Cardiac muscle cell (in vitro differentiated cells and primary cell): ENCODE results near the gene INHA. TPM values are rescaled to one million over a fixed set of nuclear protein-coding genes. Genes with fewer than 3 reads are reported as not detected.

Source experiments
- DNase-seq, 2 donors: peaks; one replicate each; pipeline versions ENCODE4 v3.0.0 to v3.0.0-alpha.2; 2010 to 2017; ENCODE audit warnings: low read depth in 1 of 2, low spot score in 1 of 2
- H3K27ac ChIP-seq: fragments of 200-600 bp; sonication (generic); 2 replicates; pipeline ENCODE4 v1.5.1; 2016
- H3K27me3 ChIP-seq: fragments of 200-600 bp; sonication (generic); 2 replicates; pipeline ENCODE4 v1.6.0; 2016; ENCODE audit warnings: control low read depth
- H3K36me3 ChIP-seq: fragments of 200-600 bp; sonication (generic); 2 replicates; pipeline ENCODE4 v1.5.1; 2016; ENCODE audit warnings: control low read depth
- H3K4me1 ChIP-seq: fragments of 200-600 bp; sonication (generic); 2 replicates; pipeline ENCODE4 v1.8.1; 2017; ENCODE audit warnings: low read depth, mild to moderate bottlenecking, mixed run types
- H3K4me3 ChIP-seq: fragments of 200-600 bp; sonication (generic); 2 replicates; pipeline ENCODE4 v1.5.1; 2016; ENCODE audit warnings: mild to moderate bottlenecking
- H3K9me3 ChIP-seq: fragments of 200-600 bp; sonication (generic); 2 replicates; pipeline ENCODE4 v1.5.1; 2017; ENCODE audit warnings: low read depth, mild to moderate bottlenecking, control low read depth
- CTCF ChIP-seq: IDR thresholded peaks from 2 replicates; pipeline ENCODE4 v1.5.1; 2012; ENCODE audit warnings: low read depth, mild to moderate bottlenecking, low read length
- polyA plus RNA-seq: library from polyadenylated mRNA; unstranded; fragments of >200 nt; fragmentation: Nextera tagmentation; extraction: Ambion mirVana; gene quantifications from 2 replicates; pipeline ENCODE4 v1.2.1, GENCODE V29; 2016
- total RNA-seq: library from RNA; depleted of rRNA; stranded (reverse); fragments of >200 nt; gene quantifications from 2 replicates; pipeline ENCODE4 v1.2.3, GENCODE V29; 2016

Gene INHA
- total and polyA plus RNA-seq, 2 experiments from 2014 or later, result 11.4 to 39.1 TPM

DNA sequence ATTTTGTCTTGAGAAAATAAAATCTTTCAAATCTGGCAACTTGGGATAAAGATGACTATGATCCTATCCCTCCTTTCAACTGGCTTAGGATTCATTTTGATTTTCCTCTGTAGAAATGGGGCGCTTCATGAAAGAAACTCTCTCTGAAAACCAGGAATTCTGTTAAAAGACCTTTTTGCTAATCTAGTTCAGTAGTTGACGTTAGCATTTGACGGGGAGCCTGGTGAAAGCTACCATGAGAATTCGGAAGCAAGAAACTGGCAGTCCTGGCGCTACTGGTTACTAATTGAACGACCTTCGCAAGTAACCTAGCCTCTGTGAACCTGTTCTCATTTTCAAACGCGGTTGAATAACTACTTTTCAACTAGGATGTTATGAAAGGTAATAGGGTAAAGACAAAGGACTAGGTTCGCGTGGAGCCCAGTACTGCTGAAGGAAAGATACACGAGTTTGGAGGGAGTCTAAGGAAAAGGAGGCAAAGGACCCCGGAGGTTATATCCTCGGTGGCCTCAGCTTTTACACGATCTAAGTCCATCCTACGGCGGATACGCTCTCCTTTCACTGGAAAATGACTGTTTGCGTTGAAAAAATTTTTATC is 24.9 kb downstream of the INHA start:
- peak overlapping the region; percentile 87 for H3K27ac ChIP-seq
- H3K4me3 ChIP-seq, result peak overlapping the region; percentile 57
- no peaks in the 10 kb centered on the region for H3K27me3 ChIP-seq
- DNase-seq, result peak in 1 of 2 donors; percentile 42
- H3K4me1 ChIP-seq, result peaks cover 24% of the 10 kb centered on the region
- H3K9me3 ChIP-seq, result no peaks in the 10 kb centered on the region
- no peaks in the 10 kb centered on the region for H3K36me3 ChIP-seq
- TF ChIP-seq CTCF, result no peak

DNA sequence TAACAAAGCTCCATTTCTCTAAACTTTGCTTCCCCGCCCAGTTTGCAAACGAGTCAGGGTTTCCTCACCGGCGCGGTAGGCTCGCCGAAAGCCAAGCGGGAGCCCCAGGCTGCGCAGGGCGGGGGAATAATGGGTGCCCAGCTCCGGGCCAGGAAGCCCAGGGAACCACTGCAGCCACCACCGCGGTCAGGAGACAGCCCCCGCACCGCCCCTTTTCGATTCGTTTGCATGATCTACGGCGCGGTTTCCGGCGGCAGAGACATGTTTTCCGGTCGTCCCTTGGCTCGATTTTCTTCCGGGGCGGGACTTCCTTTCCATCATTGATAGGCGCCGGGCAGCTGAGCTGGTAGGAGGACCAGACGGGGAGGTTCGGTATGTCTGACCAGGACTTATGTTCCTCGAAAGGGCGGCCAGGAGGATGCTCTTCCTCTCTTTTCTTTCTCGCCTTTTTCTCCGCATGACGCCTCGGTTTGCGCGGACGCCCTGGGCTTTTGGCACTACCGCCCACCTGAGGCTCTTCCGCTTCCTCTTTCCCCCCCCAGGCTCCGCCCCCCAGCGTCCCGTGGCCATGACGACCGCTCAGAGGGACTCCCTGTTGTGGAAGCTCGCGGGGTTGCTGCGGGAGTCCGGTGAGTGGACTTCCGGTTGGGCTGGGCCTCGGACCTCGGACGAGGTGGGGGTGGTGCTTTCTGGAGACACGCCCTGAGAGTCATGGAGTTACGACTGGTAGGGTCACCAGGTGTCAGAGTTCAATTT is 25.6 kb downstream of the INHA start, which contains the start of gene STK11IP:
TSS of gene STK11IP (plus strand) at position 306 of the 756 bp plus-strand sequence. CDS start at position 569, 263 bp downstream.
- DNase-seq, result peak; percentile 97 to 99
- Histone ChIP-seq H3K9me3 (no peaks in the 10 kb centered on the region), H3K4me3 (peak within 1 kb of the TSS; percentile 57), H3K4me1 (peaks cover 24% of the 10 kb centered on the region), H3K36me3 (no peaks in the 10 kb centered on the region), H3K27ac (peak within 1 kb of the TSS; percentile 87), H3K27me3 (no peaks in the 10 kb centered on the region)
- TF ChIP-seq CTCF, result no peak

DNA sequence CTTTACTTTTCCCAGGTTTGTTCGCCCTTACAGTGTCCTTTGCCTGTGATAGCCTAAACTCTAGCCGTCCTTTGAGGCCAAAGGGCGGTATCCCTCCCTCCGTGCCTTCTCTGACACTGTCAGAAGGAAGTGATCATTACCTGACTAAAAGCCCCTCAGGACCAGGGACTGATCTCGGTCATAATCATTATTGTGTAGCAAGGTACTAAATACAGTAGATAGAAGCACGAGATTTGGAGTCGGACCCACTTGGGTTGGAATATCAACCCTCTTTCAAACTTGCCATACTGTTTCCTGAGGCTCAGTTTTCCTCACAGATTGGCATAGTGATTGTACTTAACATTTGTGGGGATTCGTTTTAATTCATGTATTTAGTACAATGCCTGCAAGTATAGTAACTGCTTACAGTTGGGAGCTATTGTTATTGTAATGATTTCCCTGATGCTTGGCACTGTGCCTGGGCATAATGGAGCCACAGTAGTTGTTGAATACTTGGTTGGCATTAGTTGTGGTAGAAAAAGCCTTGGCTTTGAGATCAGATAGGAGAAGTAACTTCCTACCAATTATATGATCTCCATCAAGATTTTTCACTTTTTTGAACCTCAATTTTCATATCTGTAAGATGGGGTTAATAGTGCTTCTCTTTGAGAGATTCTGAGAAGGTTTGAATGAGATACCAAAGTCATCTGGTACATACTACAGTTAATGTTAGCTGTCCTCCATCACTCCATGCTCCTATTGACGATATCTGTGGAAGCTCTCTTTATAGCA is 26.4 kb downstream of the INHA start:
- Histone ChIP-seq H3K9me3 (no peaks in the 10 kb centered on the region), H3K4me1 (peaks cover 24% of the 10 kb centered on the region), H3K27ac (peak overlapping the region; percentile 59), H3K4me3 (peak overlapping the region; percentile 57), H3K36me3 (no peaks in the 10 kb centered on the region), H3K27me3 (no peaks in the 10 kb centered on the region)
- no peak for TF ChIP-seq CTCF
- DNase-seq, result peak in 1 of 2 donors; percentile 10

DNA sequence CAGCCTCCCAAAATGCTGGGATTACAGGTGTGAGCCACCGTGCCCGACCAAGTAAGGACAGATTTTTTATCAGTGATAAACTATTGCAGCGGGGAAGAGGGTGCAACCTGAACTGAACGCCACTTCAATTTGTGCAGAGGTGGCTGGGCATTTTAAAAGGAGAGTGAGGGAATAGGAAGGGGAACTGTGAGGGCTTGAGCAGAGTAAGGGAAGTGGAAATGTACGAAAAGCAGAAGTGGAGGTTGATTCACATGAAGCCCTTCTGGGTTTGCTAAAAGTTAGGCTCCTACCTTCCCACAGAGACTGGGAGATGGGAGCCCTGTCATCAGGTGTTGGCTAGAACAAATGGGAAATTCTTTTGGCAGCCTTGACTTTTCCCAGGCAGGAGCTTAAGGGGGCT is 31.7 kb downstream of the INHA start:
- no peaks in the 10 kb centered on the region for H3K36me3 ChIP-seq
- H3K27ac ChIP-seq, result no peak overlapping the region

GRCh38 chr2:219605607-219605954 is 33.5 kb downstream of the INHA start:
- TF ChIP-seq CTCF, result no peak
- Histone ChIP-seq H3K27ac (no peak overlapping the region), H3K4me3 (no peak overlapping the region), H3K36me3 (no peaks in the 10 kb centered on the region), H3K9me3 (no peaks in the 10 kb centered on the region), H3K4me1 (no peaks in the 10 kb centered on the region), H3K27me3 (no peaks in the 10 kb centered on the region)
- no peak for DNase-seq

More for the DNA sequence above, 31.7 kb downstream of the INHA start:
- Histone ChIP-seq H3K27me3 (no peaks in the 10 kb centered on the region), H3K4me3 (no peak overlapping the region), H3K9me3 (no peaks in the 10 kb centered on the region), H3K4me1 (no peaks in the 10 kb centered on the region)
- no peak for TF ChIP-seq CTCF
- no peak for DNase-seq
